ENCODE measurements around the gene AKNAD1.

AKNAD1 gene

DNA sequence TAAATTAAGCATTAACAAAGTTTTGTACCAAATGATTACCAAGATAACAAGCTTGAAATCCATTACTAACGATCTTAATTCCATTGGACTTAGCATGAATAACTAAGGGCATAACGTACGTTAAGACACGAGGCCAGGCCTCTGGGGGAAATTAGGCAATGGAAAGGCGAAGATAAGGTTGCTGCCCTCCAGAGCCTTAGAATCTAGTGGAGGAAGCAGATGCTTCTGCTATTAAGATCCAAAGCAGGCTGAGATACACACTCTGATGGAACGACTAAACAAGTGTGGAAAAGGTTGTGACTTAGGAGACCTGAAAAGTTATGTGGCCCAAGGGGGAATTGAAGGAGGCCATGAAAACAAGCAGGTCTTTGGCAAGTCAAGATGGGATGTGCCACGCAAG, 6.0 kb downstream of the AKNAD1 start:
- H3K4me3 ChIP-seq (ENCODE audit: low read depth, low read length): no peak overlapping the region
- no peak for DNase-seq
- TF ChIP-seq CTCF (IDR thresholded peaks at IDR 0.05; ENCODE audit: low read depth, low read length): no peak
- no peaks in the 10 kb centered on the region for H3K4me1 ChIP-seq
- no peaks in the 10 kb centered on the region for H3K9me3 ChIP-seq
- no peaks in the 10 kb centered on the region for H3K36me3 ChIP-seq
- H3K27me3 ChIP-seq: no peaks in the 10 kb centered on the region

DNA sequence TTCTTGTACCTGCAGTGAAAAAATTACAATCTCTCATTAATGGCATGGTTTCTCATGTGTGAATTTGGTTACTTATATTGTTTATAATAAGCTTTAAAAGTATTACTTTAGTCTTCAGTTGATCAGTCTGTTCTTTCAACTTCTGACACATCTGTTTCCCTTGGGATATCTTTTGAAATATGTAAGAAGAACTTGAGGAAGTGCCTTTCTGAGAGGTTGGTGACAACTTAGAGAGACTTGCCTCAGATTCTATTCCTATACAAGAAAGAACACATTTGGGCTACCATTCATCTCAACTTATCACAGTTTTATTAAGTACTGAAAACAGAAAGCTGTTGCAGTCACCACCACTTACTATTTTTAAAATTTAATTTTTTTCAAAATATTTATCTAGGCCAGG, 8.1 kb downstream of the AKNAD1 start:
- no peak for TF ChIP-seq CTCF (IDR thresholded peaks at IDR 0.05; ENCODE audit: low read depth, low read length)
- H3K27me3 ChIP-seq: no peaks in the 10 kb centered on the region

DNA sequence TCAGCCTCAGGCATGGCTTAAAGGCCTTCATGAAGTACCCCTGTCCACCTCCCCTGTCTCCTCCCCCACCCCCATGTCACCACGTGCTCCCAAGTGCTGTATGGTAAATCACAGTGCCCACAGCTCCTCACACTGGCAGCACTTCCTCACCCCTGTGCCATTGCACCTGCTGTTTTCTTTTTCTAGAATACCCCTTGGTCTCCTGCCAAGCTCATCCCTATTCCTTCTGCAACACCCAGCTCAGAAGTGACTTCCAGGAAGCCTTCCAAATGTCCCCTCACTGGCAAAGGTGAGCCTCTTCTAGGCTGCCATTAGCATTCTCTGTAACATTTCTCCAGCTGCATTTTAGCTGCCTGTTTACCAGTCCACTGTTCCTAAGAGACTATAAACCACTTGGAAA, 9.4 kb downstream of the AKNAD1 start:
- TF ChIP-seq CTCF (IDR thresholded peaks at IDR 0.05; ENCODE audit: low read depth, low read length): no peak
- no peaks in the 10 kb centered on the region for H3K27me3 ChIP-seq
- no peak for DNase-seq
- H3K4me1 ChIP-seq: no peaks in the 10 kb centered on the region
- no peak overlapping the region for H3K4me3 ChIP-seq (ENCODE audit: low read depth, low read length)
- no peaks in the 10 kb centered on the region for H3K9me3 ChIP-seq
- H3K36me3 ChIP-seq: no peaks in the 10 kb centered on the region

More for the DNA sequence above, 8.1 kb downstream of the AKNAD1 start:
- no peaks in the 10 kb centered on the region for H3K4me1 ChIP-seq
- H3K9me3 ChIP-seq: no peaks in the 10 kb centered on the region
- no peaks in the 10 kb centered on the region for H3K36me3 ChIP-seq
- no peak overlapping the region for H3K4me3 ChIP-seq (ENCODE audit: low read depth, low read length)
- no peak for DNase-seq

GRCh38 chr1:108845991-108846390, 10.9 kb downstream of the AKNAD1 start:
- Histone ChIP-seq H3K9me3 (no peaks in the 10 kb centered on the region), H3K4me1 (no peaks in the 10 kb centered on the region), H3K36me3 (no peaks in the 10 kb centered on the region), H3K4me3 (ENCODE audit: low read depth, low read length) (no peak overlapping the region), H3K27me3 (no peaks in the 10 kb centered on the region)
- no peak for TF ChIP-seq CTCF (IDR thresholded peaks at IDR 0.05; ENCODE audit: low read depth, low read length)
- DNase-seq: no peak

DNA sequence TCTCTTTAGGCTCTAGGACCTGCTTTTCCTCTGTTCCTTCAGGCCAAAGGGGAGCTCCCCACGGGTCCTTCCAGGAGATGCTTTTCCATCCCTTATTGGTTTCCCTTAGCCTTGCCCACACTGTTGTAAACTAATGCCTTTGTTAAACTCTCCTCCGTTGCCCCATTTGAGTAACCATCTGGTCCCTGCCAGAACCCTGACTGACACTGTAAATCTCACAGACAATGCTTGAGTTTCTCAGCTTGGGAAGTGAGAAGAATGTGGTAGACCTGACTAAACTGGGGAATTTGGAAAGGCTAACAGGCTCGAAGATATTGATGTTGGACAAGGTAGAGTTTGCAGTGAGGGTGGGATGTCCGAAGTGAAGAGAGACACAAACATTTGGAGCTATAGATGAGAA, 11.4 kb downstream of the AKNAD1 start:
- TF ChIP-seq CTCF (IDR thresholded peaks at IDR 0.05; ENCODE audit: low read depth, low read length): no peak
- no peaks in the 10 kb centered on the region for H3K36me3 ChIP-seq
- no peak for DNase-seq
- H3K9me3 ChIP-seq: no peaks in the 10 kb centered on the region
- H3K4me3 ChIP-seq (ENCODE audit: low read depth, low read length): no peak overlapping the region
- no peaks in the 10 kb centered on the region for H3K27me3 ChIP-seq
- H3K4me1 ChIP-seq: no peaks in the 10 kb centered on the region

GRCh38 chr1:108843390-108844137, 13.3 kb downstream of the AKNAD1 start:
- H3K27me3 ChIP-seq: no peaks in the 10 kb centered on the region
- H3K4me3 ChIP-seq (ENCODE audit: low read depth, low read length): no peak overlapping the region
- DNase-seq: no peak
- H3K4me1 ChIP-seq: no peaks in the 10 kb centered on the region
- TF ChIP-seq CTCF (IDR thresholded peaks at IDR 0.05; ENCODE audit: low read depth, low read length): no peak
- no peaks in the 10 kb centered on the region for H3K9me3 ChIP-seq
- no peaks in the 10 kb centered on the region for H3K36me3 ChIP-seq

Data from BE2C (cell line).